Measurements from ENCODE around the gene AFF3.
"Not testable (repeated sequence)": the region's sequence is repeated elsewhere in the genome, so short reads cannot be mapped to it uniquely, and the experiment has no call there.

Gene AFF3

DNA sequence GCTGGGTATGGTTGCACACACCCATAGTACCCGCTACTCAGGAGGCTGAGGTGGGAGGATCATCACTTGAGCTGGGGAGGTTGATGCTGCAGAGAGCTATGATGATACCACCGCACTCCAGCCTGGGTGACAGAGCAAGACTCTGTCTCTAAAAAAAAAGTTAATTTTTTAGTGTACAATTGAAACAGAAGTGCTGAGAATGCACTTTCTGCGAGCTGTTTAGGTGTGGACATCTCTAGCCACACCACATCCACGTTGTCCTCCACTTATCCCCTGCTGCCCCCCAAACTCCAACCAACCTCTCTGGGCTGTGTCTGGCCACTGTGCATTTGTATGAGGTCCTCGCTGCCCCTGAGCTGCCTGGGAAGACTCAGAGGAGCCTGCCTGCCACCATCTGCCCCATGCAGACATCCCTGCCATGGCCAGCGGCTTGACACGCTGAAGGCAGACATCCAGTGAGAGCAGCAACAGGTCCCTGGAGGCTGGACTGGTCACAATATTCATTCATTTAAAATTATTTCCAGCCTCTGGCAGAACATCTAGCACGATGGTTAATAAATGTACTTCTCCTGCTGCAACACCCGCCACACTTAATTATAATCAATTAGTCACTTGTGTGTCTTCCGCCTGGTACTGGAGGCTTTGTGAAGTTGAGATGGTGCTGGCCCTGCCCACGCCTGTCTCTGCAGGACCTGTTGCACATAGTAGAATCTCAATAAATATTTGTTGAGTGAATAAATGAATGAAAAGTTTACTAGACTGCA is 3.7 kb upstream of the AFF3 start:
- no peak for DNase-seq

DNA sequence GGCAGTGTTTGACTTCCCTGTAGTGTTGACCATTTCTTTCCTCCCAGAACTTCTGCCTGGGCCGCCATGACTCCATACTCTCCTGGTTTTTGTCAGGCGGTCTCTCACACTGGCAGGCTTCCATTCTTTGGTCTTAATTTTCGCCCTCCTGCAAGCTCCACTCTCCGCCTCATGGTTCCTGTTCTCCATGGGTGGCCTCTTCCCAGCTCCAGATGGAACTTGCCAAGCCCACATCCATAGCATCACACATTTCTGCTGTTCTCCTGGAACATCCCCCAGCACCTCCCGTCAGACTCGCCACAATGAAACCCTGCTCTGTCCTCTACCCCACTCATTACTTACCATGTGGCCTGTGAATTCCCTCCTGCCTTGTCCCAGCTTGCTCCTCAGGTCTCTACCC is 896 bp upstream of the AFF3 start:
- DNase-seq = no peak

DNA sequence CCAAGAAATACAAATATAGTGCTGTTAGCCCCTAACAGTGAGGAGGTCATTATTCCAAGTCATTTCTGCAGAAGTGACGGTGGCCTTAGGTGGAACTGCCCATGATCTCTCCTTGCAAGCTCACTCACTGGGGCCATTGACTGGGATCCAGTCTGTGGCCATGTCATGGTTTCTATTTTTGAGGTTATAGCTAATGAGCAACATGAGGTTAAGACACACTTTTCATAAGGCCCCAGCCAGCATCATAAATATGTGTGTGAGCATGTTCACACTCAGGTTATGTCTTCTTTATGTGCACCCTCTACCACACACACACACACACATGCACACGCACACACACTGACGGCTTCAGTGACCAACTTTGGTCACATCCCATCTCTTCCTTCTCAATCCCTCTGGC is 484 bp downstream of the AFF3 start:
- no peak for DNase-seq

DNA sequence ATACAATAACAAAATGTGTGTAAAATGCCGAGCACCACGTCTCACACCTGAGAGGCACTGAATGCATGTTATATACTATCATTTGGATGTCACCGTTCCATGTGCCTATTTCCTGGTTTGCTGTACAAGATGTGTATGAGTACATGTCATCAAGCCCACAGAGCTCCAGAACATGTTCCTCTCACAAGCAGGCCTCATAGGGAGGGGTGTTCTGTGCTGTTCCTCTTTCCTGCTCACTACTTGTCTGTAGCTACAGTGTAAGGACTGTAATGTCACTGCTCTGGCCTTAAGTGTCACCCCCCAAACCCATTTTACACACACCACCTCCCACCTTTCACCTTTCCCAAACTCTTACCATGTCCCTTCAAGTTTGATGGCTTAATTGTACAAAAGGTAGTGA is 1.8 kb downstream of the AFF3 start:
- no peak for DNase-seq

DNA sequence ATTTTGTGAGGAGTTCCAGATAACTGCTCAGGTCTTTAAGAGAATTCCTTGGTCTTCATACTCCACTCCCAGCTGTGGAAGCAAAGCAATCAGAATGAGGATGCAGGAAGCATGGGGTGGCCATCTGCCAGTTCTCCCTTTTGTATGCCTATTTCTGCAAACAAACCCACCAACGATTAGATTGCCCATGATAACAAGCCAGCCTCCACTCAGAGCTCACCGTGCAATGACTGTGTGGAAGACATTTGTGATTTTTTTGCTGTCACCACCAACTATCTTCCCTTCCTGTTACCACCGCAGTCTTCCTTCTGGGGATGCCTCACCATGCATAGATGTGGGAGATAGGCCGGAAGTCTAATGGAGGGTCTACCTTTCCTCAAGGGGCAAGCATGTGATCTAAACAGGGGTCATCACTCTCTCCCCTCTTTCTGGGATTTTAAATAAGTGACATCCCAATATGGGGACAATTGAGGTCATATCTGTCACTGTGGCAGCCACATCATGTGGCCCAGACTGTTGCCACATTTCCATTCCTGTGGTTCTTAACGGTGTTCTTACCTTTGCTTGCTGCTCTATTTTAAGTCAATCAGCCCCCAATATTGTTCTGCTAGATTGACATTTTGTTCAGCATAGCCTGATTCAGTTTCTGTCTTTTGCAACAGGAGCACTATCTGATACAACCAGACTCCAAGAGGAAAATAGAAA is 4.4 kb downstream of the AFF3 start:
- DNase-seq = no peak

DNA sequence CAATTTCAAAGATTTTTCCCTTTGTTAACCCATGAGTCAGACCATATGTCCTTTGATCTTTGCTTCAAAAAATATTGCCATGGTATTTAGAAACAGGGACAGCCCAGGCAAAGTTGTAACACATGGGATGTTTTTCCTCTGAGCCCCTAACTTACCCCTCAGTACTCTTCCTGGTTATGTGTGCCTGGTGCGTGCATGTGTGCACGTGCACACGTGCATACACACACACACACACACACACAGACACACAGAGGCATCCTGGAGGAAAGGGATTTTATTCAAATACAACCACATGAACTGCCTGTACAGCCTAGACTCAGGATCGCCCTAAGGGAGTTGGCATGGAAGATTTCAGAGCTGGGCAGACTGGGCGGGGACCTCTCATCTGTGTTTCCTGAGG is 5.1 kb downstream of the AFF3 start:
- DNase-seq = no peak

DNA sequence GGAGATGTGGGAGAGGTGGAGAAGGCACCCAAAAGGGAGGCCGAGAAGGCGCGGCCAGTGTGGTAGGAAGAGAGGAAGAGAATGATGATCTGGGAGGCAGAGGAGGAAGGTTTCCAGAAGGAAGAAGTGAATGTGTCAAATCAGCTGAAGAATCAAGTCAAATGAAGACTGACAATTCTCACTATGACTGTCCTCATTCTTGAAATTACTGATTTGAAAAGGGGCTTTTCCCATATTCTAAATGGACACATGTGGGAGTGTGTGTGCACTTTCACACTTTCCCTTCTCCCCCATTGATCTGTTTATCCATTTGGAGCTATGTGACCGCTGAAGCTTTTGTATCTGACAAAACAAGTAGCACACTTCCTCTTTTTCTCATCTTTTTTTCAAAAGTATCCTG is 6.1 kb downstream of the AFF3 start:
- DNase-seq = no peak

DNA sequence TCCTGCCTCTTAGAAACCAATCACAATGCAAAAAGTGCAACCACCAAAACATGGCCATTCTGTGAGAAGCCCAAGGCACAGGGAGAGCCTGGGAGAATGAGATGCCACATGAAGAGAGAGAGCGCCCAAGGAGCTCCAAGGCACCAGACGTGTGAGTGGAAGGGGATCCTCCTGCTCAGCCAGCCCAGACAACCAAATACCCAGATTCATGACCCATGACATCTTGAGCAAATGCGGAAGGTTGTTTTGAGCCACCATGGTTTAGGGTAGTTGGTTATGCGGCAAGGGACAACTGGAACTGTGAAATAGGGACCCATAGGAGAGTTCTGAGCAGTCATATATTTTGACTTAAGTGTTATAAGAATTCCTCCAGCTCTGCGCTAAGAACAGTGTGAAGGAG is 7.0 kb downstream of the AFF3 start:
- DNase-seq = no peak

DNA sequence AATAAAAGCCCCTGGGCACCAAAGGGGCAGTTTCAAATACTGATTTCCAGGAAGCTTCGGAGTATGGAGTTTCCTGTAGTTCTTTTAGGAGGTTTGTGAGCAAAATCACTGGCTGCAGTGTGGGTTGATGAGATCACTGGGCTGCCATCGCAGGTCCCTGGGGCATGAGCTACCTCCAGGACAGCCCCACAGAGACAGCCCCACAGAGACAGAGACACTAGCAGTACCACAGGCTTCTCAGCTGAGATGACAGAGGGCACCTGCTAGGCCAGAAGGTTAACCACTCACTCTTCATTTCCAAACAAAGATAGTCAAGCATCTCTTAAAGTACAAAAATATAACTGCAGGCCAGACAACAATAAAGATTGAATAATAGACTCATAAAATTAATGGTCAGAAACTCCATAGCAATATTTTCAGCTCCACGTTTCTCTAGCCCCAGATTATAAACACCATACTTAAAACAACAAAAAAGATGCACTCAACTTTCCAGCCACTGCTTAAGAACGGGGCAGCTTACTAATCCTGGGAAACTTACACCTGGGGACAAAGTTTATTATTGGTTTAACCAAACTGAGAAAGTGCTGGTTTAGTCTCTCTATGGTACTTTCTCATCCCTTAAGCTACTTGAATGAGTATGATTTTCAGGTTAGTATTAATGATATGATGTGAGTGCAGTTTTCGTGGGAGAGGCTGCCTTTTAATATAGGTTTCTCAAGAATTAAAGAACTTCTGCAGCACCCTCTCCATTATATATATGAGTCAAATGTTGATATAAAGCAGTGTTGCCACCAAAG is 11.6 kb downstream of the AFF3 start:
- DNase-seq = no peak

DNA sequence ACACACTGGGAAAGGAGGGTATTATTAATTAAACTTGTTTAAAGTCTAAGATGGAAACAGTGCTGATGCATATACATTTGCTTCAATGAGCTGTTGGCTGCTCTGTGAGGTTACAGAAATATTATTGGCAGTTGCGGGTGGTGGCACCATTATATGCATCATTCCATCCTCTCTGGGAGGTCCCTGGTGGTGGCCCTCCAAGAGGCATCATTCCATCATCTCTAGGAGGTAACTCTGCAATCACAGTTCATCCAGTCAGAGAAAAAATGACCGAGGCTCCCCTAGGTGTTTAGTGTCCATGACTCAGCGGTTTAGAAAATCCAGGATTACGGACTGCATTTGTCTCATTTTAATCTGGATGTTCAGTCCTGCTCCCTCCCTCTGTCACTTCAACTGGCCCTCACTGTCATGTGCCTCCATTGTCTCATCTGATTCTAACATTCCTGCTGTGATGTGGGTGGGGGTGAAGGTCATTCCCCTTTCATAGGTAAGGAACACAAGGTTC is 15.4 kb downstream of the AFF3 start:
- no peak for DNase-seq

DNA sequence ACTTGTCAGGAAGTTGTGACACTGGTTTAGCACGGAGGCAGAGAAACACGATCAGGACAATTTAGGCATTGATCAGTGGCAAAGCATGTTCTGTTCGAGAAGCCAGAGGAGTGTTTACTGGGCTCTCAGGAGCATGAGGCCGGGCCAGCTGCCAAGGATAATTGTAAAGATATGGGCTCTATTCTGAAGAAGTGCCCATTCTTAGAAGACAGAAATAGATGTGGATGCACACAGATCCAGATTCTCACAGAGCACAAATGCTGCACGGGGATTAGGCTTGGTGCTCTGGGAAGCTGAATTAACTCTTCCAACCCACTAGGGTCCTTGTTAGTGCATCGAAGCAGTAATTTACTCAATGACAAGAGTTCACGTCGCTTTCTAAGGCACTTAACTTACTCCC is 16.2 kb downstream of the AFF3 start:
- DNase-seq = no peak

DNA sequence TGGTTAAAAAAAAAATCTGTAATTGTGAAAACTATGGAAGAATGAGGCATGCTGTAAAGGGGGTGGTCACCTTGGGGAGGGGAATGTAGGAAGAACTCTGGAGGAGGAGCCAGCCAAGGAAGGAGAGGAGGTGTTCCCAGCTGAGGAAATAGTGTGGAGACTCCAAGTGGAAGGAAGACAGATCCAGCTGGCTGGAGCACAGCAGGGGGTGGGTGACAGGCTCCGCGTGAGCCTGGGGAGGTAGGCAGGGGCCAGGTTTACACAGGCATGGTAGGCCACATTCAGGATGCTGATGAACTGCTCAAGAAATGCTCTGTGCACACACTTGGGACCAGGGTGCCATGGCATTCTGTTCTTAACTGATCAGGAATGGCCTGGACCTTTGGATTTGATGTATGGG is 16.8 kb downstream of the AFF3 start:
- DNase-seq = no peak

DNA sequence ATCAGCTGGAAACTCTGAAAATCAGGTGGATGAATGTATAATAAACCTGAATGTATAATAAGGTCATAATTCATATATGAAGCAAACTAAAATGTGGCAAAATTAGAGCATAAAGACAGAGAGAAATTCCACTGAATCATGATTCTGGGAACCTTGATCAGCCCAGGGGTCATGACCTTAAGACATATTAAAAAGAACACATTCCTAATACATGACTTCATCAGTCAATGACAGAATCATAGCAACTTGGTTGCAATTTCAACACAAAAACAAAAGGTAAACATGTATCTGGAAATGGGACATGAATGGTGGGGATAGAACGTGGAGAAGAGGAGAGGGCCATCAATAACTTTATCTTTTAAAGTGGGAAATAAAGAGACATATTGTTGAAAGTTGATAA is 17.6 kb downstream of the AFF3 start:
- DNase-seq = no peak

DNA sequence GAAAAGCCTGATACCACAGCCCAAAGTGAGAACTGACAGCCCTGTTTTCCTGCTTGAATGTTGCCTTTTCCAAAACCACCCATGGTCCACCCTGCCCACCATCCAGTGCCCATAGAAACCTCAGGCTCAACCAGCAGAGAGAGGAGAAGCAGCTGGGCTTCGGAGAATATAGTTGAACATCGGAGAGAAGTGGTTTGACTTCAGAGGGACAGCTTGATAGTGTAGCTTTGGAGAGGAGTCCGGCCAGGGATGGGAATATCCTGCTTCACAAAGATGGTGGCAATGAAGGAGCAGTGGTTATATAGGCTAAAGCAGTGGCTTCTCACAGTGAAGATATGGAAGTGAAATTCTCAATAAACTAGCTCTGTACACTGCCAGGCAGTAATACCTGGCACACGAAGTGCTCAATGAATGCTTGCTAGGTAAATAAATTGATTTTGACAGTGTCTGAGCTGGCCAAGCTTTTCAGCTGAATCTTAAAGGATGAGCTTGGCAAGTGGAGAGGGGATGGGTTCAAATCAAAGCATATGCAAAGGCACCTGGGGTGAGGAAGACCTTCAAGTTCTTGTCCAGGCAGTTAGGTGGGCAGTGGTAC is 21.2 kb downstream of the AFF3 start:
- DNase-seq = no peak

DNA sequence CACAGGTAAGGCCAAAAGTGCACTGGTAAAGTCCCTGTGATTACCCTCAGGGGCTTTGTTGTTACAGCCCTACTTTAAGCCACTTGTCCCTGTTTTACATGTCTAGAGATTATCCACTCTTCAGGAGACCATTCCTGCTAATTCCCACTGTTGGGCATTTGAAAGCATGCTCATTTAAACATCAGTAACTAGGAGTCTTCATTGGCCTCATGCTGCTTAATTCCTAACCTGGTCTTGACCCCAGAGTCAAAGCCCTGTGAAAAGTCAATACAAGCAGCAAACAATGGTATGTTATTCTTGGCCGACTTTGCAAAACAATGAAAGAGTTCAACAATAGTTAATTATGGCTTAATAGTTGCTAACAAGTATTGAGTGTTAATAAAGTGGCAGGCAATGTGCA is 23.2 kb downstream of the AFF3 start:
- no peak for DNase-seq

DNA sequence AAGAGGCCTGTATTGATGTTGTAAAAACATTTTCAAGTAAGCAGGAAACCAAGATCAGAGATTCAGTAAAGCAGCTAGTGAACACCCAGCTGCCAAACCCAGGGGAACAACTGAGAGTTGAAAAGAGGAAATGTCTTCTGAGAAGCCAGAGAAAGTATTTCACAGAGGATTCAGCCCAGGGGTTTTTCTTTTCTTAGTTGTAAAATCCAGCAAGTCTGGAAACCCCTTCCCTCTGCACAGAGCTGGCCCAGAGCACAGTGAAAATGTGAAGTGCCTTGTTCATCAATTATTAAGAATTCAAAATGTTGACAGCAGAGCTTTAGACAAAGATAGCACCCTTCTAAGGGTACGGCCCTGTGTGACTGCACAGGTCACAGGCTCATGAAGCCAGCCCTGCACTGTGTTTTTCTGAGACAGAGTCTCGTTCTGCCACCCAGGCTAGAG is 28.4 kb downstream of the AFF3 start:
- DNase-seq = no peak

DNA sequence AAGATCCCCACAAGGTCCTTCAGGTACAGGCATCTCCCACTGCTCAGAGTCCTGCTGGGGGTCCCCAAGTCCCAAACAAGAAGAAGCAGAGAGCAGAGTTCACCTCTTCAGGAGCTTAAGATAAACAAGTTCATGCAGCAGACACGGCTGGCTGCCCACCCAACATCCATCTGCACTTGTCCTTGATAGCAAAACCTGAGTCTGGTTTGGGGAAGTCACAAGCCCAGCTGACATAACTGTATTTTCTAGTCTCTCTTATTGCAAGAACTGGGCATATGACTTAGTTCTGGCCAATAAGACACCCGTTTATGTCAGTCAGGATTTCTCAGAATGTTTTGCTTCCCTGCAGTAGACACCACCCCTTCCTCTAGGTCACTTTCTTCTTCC is 31.8 kb downstream of the AFF3 start:
- DNase-seq = no peak

DNA sequence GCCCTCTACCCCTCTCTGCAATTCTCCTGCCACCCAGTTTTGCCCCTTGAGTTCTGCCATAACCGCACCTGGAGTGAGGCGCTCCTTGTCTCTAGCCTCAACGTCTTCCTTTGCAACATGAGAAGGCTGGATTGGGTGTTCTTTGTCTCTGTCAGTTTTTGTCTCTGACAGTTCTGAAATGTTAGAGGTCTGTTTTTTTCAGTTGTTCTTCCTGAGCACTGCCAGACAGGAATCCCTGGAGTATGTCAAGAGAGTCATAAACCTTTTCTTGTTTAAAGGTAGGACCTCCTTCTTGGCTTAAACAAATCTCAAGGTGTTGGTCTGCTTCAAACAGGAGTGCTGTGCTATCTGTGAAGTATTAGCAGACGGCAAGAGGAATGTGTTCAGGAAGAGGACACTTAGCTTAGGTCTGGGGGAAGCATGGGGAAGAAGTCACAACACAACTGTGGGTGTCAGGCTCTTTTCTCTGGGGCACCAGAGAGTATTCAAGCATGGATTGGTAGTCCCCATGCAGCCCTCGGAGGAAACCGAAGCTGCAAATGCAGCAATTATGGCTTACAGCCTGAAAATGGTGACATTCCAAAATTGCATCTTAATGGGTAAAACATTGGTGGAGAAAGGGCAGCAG is 32.3 kb downstream of the AFF3 start:
- DNase-seq = no peak

DNA sequence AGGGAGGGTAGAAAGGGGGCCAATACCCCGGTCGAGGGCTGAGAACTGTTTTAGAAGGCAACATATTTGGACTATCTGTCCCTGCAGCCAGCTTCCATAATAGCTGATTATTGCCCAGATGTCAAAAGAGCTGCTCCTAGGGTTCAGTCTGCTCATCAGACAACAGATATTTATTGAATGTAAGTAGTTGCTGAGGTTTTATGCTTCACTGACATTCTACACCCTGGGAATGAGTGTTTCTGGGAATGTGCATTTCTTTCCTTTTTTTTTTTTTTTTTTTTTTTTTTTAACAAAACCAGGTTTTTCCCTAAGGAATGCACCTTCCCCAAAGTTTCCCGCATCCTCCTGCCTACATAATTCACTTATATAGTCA is 33.8 kb downstream of the AFF3 start:
- DNase-seq = not testable (repeated sequence)

DNA sequence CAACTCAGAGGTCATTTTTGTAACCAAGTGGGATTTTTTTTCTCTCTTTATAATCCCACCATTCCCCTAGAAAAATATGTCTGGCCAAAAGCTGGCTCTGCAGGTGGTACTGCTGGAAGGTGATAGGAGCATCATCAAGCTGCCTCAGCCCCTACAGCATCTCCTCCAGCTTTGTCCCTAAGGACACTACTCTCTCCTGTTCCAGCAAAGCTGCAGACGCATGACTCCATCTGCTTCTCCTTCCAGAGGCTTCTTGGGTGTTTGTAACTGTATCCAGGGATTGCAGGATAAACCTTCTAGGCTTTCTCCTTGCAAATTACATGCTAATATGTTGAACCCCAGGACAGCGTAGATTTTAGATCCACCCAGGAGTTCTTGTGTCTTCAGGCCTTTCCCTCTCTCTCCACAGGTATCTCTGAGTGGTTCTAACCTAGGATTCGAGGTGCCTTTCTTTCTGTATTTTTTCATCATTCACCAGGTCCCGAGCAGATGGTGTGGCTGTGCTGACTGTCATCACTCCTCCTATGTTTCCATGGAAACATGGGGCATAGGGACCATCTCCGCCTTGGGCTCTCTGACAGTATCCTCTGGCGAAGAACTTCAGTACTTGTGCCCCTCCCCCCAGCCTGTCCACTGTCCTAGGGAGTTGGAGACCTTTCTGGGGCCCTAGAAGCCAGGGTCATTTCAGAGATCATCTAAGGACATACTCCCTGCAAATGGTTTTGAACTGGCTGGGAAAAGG is 34.3 kb downstream of the AFF3 start:
- no peak for DNase-seq

DNA sequence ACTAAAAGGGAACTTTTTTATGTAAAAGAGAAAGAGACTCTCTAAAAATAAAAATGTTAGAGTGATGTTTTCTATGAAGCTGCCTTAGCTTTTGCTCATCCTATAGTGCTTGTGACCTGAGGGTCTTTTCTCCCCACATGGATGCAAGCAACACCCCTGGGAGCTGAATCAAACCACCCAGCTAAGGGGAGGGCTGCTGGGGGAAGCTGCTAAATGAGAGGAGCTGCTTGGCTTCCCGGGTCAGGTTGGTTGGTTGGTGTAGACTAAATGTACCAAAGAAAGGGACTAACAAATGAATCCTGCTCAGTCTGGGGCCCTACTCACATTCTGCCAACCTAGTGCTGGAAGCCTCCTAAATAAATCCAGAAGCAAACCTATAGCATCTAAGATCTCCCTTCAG is 35.0 kb downstream of the AFF3 start:
- DNase-seq = no peak

DNA sequence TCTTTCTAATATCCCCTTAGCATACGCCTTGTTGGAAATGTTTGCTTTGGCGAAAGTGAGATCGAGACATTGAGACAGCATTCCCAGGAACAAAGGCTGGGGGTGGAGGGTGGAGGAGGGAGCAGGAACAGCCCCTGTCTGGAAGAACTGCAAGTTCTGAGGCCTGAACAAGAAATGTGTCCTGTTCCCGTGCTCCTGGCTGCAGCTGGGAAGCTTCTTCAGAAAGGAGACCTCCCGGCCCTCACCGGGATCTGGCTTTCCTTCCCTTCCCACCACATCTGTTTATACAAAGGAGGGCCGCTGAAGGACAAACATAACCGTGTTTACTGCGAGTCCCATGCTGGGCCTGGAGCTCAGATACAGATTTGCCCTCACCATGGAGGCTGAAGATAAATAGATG is 35.9 kb downstream of the AFF3 start:
- DNase-seq = no peak

All from CD4-positive, alpha-beta T cell treated with Interleukin-21 for 1 hour (primary cell).